GM21381 (cell line): ENCODE data around the gene RAMP3.
"Not testable (repeated sequence)": the region's sequence is repeated elsewhere in the genome, so short reads cannot be mapped to it uniquely, and the experiment has no call there.

Source experiments
- ATAC-seq: cut with Tn5 transposase; IDR thresholded peaks from one replicate; pipeline ENCODE4 v1.9.1; 2021; ENCODE audit warnings: mild to moderate bottlenecking, moderate library complexity; ENCODE audit not compliant: unreplicated experiment

The RAMP3 gene

DNA sequence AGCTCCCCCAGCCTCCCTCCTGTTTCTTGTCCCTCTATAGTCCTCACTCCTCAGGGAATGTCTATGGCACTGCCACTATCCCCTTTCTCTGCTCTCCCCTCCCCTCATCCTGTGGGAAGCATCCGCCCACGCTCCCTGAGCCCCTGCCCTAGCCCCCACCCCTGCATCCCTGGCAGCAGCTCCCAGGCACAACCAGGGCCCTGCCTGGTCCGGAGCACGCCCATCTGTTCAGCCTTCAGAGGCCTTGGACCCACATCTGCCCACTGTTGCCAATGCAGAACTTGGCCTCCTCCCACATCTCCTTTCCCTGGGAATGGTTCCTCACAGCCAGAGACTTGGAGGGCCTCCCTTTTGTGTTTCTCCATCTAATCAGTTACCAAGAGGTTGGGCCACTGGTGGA lies 25.7 kb upstream of the RAMP3 start:
- no peak for ATAC-seq

DNA sequence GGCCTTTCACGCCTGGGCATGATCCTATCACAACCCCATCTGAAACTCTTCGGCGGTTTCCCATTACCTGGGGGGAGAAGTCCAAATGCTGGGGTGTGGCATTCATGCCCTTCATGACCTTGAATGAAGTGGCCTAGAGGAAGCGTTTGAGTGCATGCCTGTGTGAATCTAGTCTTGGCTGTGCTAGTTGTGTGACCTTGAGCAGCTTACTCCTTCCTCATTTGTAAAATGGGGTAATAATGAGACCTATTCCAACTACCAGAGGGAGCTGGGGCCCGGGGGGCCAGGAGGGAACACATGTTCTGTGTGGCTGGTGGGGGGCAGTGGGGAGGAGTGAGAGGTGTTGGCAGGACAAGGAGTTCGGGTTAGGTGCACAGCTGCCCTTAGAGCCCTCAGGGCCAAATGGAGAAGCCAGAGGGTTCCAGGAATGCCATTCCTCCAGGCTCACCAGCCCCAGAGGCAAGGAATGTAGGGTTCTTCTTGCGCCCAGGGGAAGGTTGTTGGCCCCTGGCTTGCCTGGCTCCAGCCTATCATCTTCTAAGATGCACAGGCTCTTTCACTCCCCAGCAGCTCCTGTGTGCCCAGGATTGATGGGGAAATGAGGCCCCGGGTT lies 24.8 kb upstream of the RAMP3 start:
- no peak for ATAC-seq

DNA sequence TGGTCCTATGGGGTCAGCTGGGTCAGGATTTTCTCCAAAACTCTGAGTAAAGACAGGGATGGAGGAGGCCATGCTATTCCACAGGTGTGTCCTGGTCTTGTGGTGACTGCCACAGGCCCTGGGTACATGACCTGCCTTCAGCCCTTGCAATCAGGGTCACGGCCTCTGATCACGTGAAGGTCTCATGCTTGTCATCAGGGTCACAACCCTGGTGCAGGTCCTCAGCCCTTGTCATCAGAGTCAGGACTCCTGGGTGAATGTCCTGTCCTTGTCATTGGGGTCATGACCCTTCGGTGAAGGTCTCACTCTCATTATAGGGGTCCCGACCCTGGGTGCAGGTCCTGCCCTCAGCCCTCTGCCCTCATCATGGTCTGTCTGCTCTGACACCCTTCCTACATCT lies 24.2 kb upstream of the RAMP3 start:
- no peak for ATAC-seq

DNA sequence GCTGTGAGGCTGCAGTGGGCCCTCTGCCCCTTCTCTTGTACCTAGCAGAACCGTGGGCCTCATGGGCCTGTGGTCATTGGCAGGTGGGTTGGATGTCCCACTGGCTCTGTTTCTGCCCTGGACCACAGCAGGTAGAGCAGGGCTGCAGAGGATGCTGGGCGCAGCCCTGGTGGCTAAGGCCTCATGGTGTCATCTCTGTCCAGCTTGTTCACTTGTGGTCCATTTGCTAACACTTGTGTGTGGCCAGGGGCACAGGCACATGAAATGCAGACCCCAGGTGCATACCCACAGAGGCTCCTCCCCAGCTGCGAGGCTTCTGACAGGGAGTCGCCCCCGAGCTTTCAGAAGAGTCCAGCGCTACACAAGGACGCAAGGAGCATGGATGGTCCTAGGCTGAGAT lies 23.7 kb upstream of the RAMP3 start:
- no peak for ATAC-seq

DNA sequence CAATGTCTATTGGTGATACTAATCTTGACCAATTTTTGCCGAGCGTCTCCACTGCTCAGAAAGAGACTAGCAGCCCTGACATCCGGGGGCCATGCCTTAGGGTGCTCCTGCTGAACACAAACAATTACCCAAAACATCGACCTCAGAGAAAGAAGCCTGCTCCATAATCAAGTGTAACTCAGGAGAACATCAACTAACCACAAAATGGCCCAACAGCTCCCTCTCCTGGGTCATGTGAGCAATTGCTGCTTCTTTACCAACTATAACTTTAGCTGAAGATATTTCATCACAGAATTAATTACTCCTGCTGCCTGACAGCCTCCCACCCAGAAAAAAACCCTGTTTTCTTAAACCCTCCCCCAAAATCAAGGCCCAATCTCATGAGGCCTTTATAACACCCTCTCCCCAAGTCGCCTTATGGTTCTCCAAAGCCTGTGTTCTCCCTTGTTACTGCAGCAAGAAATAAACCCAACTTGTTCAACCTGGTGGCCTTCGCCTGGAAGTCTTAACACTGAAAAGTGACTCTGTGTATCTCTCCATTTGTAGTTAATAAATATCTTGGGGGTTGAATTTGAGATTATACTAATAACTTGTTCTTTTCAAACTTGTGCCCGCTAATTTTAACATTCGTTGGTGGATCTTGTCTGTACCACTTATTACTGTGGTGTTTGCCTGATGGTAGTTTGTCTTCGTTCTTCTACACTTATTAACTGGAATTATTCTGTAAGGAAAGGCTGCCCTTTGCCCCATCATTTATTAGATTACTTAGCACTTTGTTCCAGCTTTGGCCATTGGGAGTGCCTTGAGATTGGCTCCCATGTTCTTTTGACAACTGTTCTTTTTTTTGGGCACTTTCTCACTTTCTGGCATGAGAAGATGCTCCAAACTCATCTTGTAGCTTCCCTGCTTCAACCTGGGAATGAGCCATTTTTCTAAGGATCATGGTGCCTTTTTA lies 21.2 kb upstream of the RAMP3 start:
- no peak for ATAC-seq

DNA sequence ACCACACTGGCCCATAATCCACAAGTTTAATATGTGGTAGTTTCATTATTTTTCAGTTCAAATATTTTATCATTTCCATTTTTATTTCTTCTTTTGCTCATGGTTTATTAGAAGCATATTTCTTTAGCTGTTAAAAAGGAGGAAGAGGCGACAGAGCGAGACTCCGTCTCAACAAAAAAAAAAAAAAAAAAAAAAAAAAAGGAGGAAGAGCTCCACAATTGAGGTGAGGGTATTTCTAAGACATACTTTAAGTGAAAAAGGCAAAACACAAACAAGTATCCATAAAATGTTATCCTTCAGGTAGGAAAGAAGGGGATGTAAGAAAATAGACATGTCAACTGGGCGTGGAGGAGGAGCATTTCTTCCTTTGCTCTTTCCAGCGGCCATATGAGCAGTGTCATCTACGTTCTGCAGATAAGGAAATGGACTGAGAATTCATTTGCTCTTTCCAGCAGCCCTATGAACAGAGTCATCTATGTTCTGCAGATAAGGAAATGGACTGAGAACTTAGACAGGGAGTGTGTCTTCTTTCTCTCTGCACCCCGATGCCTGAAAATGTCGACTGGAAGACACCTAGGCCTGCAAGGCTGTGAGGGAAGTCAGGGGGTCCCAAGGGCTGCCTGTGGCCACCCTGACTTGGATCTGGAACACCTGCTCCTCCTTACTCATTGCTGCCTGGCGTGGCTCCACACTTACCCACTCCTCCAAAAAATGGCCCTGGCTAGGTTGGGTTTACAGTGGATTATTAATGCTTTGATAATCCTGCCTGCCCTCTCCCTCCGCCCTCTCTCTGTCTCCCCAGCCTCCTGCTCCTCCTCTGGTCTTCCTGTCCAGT lies 18.9 kb upstream of the RAMP3 start:
- no peak for ATAC-seq

DNA sequence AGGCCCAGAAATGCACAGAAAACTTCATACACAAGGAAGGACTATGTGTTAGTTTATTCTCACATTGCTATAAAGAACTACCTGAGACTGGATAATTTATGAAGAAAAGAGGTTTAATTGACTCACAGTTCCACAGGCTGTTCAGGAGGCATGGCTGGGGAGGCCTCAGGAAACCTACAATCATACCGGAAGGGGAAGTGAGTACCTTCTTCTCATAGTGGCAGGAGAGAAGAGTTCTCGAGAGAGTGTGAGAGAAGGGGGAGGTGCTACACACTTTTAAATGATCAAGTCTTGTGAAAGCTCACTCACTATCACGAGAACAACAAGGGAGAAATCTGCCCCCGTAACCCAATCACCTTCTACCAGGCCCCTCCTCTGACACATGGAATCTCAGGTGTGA lies 16.8 kb upstream of the RAMP3 start:
- ATAC-seq = no peak

DNA sequence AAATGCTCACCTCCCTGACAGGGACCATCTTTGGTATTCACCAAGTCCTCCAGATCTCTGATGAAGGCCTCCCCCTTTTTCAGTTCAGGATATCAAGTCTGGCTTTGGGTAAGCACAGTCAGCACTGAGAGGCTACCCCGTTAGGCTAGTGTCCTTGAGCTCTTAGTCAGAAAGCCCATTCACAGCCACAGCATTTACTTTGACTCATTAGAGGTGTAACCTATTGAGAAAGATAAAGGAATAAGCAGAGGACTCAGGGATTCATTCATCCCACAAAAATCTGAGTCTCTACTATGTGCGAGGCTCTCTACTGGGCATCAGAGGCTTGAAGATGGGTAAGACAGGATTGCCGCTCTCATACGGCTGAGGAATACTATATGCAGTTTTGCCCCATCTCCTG lies 14.0 kb upstream of the RAMP3 start:
- no peak for ATAC-seq

DNA sequence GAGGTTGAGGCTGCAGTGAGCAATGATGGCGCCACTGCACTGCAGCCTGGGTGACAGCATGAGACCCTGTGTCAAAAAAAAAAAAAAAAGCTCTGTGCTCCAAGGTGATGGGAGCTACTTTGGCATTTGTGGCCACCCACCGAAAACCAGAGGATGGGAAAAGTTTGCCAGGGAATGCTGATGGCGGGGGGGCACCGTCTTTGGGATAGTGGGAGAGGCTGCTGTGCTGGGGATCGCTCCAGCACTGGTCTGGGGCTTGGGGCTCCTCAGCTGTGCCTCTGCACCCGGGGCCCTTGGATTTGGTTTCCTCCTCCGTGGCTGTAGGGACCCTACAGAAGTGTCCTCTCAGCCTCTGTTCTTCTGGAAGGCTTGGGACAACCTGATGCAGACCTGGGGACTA lies 11.7 kb upstream of the RAMP3 start:
- ATAC-seq = no peak

DNA sequence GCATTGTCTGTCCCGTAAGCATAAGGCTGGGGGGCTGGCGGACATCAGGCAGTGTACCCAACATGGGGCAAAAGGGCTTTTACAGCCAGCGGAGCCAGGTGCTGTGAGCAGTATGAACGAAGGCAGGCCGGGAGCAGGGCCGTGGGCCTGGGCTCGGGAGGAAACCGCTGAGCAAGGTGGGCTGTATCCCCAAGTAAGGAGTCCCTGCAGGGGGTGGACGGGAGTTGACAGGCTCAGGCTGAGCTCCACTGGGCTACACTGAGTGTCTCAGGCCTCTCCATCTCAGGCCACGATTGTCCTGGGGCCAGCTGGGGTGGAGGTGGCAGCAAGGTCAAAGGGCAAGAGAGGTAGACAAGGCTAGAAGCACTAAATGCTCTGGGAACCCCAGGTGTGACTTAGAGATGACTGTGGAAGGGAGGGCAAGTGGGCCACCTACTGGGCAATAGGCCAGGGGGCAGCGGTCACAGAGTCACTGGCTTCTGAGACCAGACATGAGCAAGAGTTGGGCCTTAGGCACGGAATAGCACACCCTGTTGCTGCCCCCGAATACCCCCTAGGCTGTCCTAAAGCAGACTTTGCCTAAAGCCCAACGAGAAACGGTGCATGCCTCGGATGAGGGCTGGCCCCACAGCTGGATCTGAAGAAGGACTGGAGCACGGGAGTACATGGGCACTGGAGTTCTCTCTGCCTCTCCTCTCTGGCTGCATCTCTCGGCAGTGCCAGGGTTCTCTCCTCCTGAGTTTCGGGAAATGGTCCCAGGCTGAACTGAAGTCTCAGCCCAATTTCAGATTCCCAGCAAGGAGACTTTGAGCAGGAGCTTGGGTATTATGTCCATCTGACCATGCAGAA lies 10.8 kb upstream of the RAMP3 start:
- no peak for ATAC-seq

DNA sequence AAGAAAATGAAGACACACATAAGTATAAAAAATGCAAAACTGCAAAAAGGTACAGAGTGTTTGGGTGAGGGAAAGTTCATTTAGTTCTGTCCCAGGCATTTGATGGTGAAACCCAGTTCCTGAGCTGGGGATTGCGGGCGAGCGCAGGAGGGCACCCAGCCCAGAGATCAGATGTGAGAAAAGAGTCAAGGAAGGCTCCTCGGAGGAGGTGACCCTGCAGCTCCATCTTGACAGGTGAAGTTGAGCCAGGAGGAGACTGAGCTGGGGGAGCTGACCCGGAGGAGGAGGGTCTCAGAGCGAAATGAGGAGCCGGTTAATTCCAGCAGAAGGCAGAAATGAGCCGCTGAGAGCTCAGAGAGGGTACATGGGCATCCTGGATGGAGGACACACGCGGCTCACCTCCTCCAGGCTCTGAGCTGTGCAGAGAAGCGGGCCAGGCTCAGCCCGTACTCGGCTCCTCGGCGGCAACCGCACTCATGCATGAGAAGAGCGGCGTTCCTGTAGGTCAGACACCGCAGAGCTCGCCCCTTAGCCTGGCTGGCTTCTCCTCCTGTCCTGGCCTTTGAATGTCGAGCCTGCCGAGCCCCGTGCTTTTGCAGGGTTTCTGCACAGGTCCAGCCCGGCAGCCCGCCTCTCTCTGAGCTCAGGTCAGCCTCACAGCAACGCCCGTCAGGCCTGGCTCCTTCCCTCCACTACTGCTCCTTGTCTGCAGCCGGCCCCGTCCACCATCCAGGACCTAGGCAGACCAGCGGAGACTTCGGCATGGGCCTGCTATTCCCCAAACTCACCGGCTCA lies 9.5 kb upstream of the RAMP3 start:
- no peak for ATAC-seq

DNA sequence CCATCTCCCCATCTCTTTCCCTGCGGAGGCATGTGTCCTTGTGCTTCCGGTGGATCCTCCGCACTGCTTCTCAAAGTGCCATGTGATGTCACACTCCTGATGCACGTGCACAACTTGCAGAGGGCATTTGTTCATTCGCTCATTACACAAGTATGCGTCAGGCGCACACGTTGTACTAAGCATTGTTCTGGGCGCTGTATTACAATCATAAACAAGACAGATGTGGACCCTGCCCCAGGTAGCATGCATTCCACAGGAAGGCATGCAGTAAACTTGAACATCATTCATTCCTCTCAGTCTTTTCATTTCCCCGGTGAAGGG lies 9.0 kb upstream of the RAMP3 start:
- no peak for ATAC-seq

DNA sequence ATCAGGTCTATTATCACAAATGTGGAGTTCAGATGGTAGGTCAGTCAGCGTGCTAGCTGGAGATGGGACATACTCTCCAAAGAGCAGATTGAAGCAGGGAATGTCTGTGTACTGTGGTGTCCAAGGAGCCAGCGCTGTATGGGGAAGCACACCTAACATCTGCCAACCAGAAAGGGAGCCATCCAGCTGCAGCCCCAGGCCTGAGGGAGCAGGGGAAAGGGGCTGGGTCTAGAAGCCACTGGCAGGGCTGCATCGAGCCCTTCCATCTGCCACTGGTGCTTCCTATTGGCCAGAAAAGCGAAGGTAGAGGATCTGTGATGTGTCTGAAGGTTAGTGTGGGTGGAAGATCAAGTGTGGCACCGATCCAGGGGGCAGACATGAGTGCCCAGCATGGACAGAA lies 8.0 kb upstream of the RAMP3 start:
- ATAC-seq = no peak

DNA sequence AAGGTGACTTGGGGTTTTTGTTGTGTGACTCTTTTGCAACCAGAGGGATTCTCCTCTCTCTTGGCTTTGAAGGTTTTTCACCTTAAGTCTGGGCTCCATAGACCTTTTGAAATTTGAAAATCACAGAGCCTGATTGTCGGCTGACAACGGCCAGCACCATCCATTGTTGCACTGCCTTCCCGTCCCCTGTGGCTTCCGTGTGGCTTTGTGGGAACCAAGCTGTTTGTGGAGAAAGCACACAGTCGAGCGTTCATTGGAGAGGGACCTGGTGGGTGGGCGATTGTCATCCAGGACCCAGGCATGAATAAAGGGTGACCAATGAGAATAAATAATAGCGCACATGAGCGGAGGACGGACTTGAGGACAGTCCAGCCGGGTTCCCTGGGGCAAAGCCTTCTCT lies 7.4 kb upstream of the RAMP3 start:
- no peak for ATAC-seq

DNA sequence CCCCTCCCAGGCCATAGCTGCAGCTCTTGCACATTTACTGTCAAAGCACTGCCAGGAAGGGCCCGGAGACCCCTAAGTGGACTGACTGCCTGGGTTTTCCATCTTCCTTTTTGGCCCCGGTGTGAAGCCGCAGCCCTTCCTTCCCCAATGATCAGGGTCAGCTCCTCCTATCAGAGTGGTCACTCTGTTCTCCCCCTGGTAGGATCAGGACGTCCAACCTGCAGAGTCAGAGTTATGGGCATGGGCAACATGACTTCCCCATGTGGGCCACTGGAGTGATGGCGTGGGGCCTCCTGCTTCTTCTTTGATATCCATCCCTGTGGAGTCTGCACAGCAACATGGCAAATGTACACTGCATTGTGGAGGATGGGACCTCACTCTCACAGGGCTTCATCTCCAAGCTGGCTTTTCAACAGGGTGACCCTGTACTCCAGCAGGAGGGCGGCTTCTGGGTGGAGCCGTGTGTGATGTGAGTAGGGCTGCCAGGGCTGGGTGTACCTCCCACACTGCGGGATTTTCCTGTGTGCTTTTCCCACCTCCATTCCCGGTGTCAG lies 6.4 kb upstream of the RAMP3 start:
- no peak for ATAC-seq

DNA sequence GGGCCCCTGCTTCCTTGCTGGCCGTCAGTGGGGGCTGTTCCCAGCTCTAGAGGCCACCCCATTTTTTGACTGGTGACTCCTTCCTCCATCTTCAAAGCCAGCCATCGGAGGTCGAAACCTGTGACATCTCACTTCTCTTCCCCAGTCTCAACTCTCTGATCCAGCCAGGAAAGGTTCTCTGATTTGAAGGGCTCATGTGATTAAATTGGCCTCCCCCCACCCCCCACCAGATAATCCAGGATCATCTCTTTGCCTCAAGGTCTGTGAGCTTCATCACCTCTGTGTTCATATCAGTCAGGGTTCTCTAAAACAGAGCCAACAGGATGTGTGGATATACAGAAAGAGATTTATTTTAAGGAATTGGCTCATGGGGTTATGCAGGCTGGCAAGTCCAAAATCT lies 5.6 kb upstream of the RAMP3 start:
- ATAC-seq = no peak

DNA sequence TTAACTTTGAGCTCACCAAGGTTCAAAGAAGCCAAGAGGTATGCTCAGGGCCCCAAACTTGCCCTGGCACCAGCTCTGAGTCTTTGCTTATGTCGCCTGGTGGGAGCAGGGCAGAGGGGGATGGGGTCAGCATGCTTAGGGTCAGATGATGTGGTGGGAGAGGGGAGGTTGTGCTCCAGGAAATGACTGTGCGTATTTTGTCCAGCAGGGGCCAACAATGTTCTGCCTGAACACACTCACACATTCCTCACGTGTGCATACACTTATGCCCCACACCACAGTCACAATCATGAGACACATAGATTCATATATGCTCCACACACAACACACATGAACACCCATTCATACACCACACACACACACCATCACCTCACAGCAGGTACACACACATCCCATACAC lies 4.4 kb upstream of the RAMP3 start:
- no peak for ATAC-seq

DNA sequence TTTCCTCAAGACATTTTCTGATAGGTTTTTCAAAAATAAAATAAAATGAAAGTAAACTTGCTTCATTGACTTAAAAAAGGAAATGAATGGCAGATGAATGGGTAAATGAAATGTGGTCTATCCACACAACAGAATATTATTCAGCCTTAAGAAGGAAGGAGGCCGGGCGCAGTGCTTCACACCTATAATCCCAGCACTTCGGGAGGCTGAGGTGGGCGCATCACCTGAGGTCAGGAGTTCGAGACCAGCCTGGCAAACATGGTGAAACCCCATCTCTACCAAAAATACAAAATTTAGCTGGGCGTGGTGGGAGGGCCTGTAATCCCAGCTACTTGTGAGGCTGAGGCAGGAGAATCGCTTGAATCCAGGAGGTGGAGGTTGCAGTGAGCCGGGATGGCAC lies 3.7 kb upstream of the RAMP3 start:
- not testable (repeated sequence) for ATAC-seq

DNA sequence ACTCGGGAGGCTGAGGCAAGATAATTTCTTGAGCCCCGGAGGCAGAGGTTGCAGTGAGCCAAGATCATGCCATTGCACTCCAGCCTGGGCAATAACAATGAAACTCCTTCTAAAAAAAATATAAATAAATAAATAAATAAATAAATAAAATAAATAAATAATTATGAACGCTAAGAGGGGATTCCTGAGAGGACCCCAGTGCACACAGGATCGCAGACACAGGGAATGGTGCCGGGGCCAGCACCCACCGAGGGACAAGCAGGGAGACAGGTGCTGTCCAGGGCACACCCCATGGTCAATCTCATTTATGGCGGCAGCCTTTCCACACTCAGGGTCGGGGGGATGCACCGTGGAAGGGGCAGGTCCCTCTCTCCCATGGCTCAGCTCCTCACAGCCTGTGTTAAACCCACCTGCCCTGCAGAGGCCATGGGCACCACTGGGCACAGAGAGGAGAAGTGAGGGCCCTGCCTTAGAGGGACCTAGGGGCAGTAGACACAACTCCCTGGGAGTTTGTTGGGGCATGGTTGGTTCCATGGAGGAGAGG lies 2.2 kb upstream of the RAMP3 start:
- ATAC-seq = no peak

DNA sequence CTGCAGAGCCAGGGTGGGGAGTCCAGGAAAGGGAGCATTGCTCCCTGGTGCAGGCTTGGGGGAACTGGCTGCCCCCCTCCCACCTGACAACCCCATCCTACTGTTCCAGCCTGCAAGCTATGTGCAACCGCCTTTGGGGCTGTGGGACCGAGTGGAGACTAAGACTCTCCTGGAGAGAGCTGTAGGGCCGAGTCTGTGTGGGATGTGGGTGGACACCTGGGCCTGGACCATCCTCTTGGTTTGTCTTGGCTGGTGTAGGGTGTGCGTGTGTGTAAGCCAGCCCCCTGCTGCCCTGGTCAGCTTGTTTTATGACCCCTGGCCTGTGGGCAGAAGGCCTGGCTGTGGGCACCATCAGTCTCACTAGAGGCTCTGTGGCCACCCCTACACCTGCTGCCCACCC lies 1.6 kb upstream of the RAMP3 start:
- ATAC-seq = no peak
